Ovary (tissue), 3 donors: ENCODE data around the gene CDIPT.

ENCODE experiments used
- EP300 ChIP-seq: sonication (generic); formaldehyde crosslinking; IDR thresholded peaks from one replicate; pipeline ENCODE4 v1.6.1; 2017; ENCODE audit warnings: antibody characterized with exemption
- TF ChIP-seq, protein P1 (sequence below), 3 donors: fragments of 450-650 bp in 2 of 3; fragments of 200-600 bp in 1 of 3; IDR thresholded peaks; one replicate each; pipeline versions ENCODE4 v1.5.1 to v1.8.0; 2016 to 2022; ENCODE audit warnings: antibody characterized with exemption in 3 of 3, mild to moderate bottlenecking in 1 of 3
- donor health status: DM: no; HTN: no; CAD: no.

DNA sequence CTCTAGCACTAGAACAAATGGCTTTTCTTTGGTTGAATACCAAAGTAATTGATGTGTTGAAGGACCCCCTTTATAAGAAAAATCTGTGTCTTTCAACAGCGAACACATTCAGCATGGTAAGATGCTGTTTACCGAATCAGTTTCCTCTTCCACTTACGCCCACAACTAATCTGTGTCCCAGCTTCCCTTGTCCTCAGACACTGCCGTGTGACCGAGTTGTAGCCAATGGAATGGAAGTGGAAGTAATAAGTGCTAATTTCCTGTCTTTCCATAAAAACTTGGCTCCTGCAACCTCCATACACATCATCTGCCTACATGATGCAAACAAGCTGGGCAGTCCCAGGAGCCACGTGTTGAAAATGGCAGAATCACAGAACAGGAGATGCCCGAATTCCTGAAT, 10.4 kb downstream of the CDIPT start:
- TF ChIP-seq EP300: no peak
- TF ChIP-seq, protein P1, sequence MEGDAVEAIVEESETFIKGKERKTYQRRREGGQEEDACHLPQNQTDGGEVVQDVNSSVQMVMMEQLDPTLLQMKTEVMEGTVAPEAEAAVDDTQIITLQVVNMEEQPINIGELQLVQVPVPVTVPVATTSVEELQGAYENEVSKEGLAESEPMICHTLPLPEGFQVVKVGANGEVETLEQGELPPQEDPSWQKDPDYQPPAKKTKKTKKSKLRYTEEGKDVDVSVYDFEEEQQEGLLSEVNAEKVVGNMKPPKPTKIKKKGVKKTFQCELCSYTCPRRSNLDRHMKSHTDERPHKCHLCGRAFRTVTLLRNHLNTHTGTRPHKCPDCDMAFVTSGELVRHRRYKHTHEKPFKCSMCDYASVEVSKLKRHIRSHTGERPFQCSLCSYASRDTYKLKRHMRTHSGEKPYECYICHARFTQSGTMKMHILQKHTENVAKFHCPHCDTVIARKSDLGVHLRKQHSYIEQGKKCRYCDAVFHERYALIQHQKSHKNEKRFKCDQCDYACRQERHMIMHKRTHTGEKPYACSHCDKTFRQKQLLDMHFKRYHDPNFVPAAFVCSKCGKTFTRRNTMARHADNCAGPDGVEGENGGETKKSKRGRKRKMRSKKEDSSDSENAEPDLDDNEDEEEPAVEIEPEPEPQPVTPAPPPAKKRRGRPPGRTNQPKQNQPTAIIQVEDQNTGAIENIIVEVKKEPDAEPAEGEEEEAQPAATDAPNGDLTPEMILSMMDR (IDR thresholded peaks at IDR 0.05): no peak
